ENCODE results near the gene C3orf20.

C3orf20 gene

GRCh38 chr3:14761121-14761672 lies 86.3 kb downstream of the C3orf20 start:
- DNase-seq, result no peak

- DNase-seq, result no peak
Observed at GRCh38 chr3:14761866-14762265, 86.9 kb downstream of the C3orf20 start.

GRCh38 chr3:14762701-14763100 lies 87.8 kb downstream of the C3orf20 start:
- DNase-seq, result no peak

- no peak for DNase-seq
Observed at GRCh38 chr3:14764331-14765059, 89.6 kb downstream of the C3orf20 start.

GRCh38 chr3:14765060-14765400 lies 90.1 kb downstream of the C3orf20 start:
- DNase-seq, result no peak

- DNase-seq, result no peak
Observed at GRCh38 chr3:14765576-14766427, 90.9 kb downstream of the C3orf20 start.

- DNase-seq, result no peak
Observed at GRCh38 chr3:14766428-14767244, 91.7 kb downstream of the C3orf20 start.

GRCh38 chr3:14767245-14768051 lies 92.5 kb downstream of the C3orf20 start:
- DNase-seq, result no peak

GRCh38 chr3:14768182-14768790 lies 93.3 kb downstream of the C3orf20 start:
- DNase-seq, result no peak

- no peak for DNase-seq
Observed at GRCh38 chr3:14768881-14769280, 93.9 kb downstream of the C3orf20 start.

- DNase-seq, result no peak
Observed at GRCh38 chr3:14769544-14770325, 94.8 kb downstream of the C3orf20 start.

- no peak for DNase-seq
Observed at GRCh38 chr3:14770591-14770990, 95.7 kb downstream of the C3orf20 start.

GRCh38 chr3:14771593-14772497 lies 96.9 kb downstream of the C3orf20 start:
- DNase-seq, result no peak

- no peak for DNase-seq
Observed at GRCh38 chr3:14772533-14773138, 97.7 kb downstream of the C3orf20 start.

GRCh38 chr3:14773281-14773680 lies 98.3 kb downstream of the C3orf20 start:
- no peak for DNase-seq

- no peak for DNase-seq
Observed at GRCh38 chr3:14773691-14774128, 98.8 kb downstream of the C3orf20 start.

- no peak for DNase-seq
Observed at GRCh38 chr3:14774431-14774830, 99.5 kb downstream of the C3orf20 start.

- no peak for DNase-seq
Observed at GRCh38 chr3:14775011-14775410, 100.1 kb downstream of the C3orf20 start.

- DNase-seq, result no peak
Observed at GRCh38 chr3:14775563-14775962, 100.6 kb downstream of the C3orf20 start.

Measured in NCI-H2081 (cell line).